Fibroblast of mammary gland (primary cell): Measurements from ENCODE around the gene DHX34.
"Not testable (repeated sequence)": the region's sequence is repeated elsewhere in the genome, so short reads cannot be mapped to it uniquely, and the experiment has no call there.

ENCODE experiments used
- DNase-seq: peaks from one replicate; pipeline ENCODE4 v3.0.0-alpha.2; 2010; ENCODE audit warnings: low read depth
- H3K4me3 ChIP-seq: 2 replicates; pipeline ENCODE4 v1.5.1; 2011; ENCODE audit warnings: low read depth, mild to moderate bottlenecking, low read length, moderate library complexity; ENCODE audit not compliant: control insufficient read depth
- TF ChIP-seq, protein P1 (sequence below): conservative IDR thresholded peaks from 2 replicates; pipeline ENCODE4 v1.5.1; 2011; ENCODE audit warnings: low read depth, low read length, inconsistent platforms; ENCODE audit not compliant: control insufficient read depth, insufficient read depth

Gene DHX34

DNA sequence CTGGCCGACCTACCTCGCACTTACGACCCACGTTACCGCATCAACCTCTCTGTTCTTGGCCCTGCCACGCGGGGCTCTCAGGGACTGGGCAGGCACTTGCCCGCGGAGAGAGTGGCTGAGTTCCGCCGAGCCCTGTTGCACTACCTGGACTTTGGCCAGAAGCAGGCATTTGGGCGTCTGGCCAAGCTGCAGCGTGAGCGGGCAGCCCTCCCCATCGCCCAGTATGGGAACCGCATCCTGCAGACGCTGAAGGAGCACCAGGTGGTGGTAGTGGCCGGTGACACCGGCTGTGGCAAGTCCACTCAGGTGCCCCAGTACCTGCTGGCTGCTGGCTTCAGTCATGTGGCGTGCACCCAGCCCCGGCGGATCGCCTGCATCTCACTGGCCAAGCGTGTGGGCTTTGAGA lies 4.2 kb downstream of the DHX34 start:
- H3K4me3 ChIP-seq: no peak overlapping the region
- DNase-seq: no peak
- TF ChIP-seq, protein P1, sequence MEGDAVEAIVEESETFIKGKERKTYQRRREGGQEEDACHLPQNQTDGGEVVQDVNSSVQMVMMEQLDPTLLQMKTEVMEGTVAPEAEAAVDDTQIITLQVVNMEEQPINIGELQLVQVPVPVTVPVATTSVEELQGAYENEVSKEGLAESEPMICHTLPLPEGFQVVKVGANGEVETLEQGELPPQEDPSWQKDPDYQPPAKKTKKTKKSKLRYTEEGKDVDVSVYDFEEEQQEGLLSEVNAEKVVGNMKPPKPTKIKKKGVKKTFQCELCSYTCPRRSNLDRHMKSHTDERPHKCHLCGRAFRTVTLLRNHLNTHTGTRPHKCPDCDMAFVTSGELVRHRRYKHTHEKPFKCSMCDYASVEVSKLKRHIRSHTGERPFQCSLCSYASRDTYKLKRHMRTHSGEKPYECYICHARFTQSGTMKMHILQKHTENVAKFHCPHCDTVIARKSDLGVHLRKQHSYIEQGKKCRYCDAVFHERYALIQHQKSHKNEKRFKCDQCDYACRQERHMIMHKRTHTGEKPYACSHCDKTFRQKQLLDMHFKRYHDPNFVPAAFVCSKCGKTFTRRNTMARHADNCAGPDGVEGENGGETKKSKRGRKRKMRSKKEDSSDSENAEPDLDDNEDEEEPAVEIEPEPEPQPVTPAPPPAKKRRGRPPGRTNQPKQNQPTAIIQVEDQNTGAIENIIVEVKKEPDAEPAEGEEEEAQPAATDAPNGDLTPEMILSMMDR: no peak

DNA sequence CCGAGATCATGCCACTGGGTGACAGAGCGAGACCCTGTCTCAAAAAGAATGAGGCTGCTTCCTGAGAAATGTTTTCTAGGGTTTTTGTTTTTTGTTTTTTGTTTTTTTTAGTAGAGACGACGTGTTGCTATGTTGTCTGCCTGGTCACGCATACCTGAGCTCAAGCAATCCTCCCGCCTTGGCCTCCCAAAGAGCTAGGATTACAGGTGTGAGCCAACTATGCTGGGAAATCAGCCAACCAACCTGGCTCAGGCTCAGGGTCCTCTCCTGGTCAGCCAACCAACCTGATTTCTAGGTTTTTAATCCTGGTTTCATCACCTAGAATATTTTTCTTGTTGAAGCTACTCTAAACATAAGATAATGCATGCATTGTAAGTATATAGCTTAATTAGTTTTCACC lies 7.8 kb downstream of the DHX34 start:
- TF ChIP-seq, protein P1: no peak
- no peak for DNase-seq

DNA sequence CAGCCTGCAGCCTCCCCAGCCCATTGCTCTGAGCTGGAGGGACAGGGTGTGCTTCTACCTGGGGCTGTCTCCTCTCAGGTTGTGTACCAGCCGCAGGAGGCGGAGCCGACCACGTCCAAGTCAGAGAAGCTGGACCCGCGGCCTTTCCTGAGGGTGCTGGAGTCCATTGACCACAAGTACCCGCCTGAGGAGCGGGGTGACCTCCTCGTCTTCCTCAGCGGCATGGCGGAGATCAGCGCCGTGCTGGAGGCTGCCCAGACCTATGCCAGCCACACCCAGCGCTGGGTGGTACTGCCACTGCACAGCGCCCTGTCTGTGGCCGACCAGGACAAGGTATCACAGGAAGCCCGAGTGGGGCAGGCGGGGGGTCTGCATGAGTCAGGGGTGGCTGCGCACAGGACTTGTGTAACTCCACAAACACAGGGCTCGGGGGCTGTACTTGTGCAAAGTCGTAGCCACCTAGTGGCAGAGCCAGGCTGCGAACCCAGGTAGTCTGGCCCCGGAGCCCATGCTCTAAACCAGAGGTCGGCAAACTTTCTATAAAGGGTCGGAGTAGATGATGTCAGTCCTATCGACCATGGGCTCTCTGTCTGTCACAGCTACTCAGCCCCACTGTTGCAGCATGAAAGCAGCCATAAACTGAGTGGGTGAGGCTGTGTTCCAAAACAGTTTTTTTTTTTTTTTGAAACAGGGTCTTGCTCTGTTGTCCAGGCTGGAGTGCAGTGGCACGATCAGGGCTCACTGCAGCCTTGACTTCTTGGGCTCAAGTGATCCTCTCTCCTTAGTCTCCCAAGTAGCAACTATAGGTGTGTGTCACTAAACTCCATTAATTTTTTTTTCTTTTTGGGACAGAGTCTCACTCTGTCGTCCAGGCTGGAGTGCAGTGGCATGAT lies 8.9 kb downstream of the DHX34 start:
- H3K4me3 ChIP-seq: no peak overlapping the region
- TF ChIP-seq, protein P1: peak; percentile 16
- DNase-seq: peak; percentile 14

More for the DNA sequence above, 7.8 kb downstream of the DHX34 start:
- H3K4me3 ChIP-seq: no peak overlapping the region

DNA sequence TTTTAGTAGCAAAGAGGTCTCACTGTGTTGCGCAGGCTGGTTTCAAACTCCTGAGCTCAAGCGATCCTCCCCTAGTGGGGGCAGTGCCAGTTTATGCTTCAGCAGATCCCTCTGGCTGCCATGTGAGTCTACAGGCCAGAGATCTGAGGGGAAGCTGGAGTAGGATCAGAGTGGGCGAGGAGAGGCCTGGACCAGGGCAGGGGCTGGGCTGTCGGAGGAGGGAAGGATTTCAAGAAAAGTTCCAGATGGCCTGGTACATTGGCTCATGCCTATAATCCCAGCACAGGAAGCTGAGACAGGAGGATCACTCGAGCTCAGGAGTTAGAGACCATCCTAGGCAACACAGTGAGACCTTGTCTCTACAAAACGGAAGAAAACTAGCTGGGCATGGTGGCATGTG lies 9.8 kb downstream of the DHX34 start:
- no peak overlapping the region for H3K4me3 ChIP-seq
- TF ChIP-seq, protein P1: no peak
- no peak for DNase-seq

DNA sequence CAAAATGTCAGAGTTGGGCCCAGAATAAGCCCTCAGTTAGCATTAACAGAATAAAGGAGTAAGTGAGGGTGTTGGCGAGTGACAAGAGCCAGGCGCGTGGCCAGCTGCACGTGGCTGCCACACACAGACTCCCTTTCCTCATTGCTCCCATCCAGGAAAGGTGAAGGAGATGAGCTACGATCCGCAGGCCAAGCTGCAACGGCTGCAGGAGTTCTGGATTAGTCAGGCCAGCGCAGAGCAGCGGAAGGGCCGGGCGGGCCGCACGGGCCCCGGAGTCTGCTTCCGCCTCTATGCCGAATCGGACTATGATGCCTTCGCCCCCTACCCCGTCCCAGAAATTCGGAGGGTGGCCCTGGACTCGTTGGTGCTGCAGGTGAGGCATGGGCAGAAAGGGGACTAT lies 13.2 kb downstream of the DHX34 start:
- DNase-seq: no peak
- TF ChIP-seq, protein P1: no peak
- H3K4me3 ChIP-seq: no peak overlapping the region

DNA sequence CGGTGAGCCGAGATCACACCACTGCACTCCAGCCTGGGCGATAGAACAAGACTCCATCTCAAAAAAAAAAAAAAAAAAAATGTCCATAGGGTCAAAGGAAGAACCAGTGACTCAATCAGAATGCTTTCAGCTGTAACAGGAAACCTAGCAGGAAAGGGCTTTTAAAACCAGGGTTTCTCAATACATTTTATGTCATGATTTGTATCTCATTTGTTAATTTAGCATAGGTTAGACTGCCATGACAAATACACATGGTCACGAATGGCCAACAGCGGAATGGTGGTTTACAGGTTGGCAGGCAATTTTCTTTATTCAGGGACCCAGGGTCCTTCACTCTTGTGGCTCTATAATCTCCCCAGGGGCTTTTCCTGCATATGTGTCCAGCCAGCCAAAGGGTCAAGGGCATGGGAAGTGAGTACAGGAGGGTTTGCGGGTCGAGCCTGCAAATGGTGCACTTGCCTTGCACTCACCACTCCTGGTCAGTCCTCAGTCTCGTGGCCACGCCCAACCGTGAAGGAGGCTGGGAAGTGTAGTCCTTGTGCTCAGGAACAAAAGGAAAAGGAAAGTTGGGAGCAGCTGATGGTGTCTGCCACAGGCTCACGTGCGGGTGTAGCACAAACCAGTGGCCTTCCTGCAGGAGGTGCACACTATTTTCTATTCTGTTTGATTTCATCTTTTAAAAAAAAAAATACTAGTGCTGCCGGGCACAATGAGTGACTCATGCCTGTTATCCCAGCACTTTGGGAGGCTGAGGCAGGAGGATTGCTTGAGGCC lies 14.8 kb downstream of the DHX34 start:
- TF ChIP-seq, protein P1: no peak
- DNase-seq: peak; percentile 78

DNA sequence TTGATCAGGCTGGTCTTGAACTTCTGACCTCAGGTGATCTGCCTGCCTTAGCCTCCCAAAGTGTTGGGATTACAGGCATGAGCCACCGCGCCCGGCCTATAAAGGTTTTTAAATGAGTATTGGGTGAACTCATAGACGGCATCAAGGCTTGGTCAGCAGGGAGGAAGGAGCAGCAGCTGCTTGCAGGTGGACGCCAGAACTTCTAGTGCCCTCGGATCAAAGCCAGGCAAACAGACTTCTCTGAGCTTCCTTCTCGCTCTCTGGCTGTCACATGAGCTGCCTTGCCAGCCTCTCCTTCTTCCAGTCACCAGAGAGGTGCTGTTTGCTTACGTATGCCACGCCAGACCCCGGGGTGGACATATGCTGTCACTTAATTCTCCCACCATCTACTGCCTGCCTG lies 16.3 kb downstream of the DHX34 start:
- H3K4me3 ChIP-seq, DNase-seq: not testable (repeated sequence)

More for the DNA sequence above, 14.8 kb downstream of the DHX34 start:
- H3K4me3 ChIP-seq: no peak overlapping the region
